WI38 (cell line): Measurements from ENCODE around the gene GAN.
A peak's percentile ranks its signal among the peaks of the same experiment; 100 is the strongest.

Experiments used
- H3K4me3 ChIP-seq: 2 replicates; pipeline ENCODE4 v1.5.1; 2011; ENCODE audit warnings: low read depth, mild to moderate bottlenecking, control low read depth, low read length
- TF ChIP-seq, protein P1 (sequence below): IDR thresholded peaks from 2 replicates; pipeline ENCODE4 v1.5.1; 2012; ENCODE audit warnings: low read depth, mild to moderate bottlenecking, control low read depth, low read length

Gene GAN, protein sequence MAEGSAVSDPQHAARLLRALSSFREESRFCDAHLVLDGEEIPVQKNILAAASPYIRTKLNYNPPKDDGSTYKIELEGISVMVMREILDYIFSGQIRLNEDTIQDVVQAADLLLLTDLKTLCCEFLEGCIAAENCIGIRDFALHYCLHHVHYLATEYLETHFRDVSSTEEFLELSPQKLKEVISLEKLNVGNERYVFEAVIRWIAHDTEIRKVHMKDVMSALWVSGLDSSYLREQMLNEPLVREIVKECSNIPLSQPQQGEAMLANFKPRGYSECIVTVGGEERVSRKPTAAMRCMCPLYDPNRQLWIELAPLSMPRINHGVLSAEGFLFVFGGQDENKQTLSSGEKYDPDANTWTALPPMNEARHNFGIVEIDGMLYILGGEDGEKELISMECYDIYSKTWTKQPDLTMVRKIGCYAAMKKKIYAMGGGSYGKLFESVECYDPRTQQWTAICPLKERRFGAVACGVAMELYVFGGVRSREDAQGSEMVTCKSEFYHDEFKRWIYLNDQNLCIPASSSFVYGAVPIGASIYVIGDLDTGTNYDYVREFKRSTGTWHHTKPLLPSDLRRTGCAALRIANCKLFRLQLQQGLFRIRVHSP

DNA sequence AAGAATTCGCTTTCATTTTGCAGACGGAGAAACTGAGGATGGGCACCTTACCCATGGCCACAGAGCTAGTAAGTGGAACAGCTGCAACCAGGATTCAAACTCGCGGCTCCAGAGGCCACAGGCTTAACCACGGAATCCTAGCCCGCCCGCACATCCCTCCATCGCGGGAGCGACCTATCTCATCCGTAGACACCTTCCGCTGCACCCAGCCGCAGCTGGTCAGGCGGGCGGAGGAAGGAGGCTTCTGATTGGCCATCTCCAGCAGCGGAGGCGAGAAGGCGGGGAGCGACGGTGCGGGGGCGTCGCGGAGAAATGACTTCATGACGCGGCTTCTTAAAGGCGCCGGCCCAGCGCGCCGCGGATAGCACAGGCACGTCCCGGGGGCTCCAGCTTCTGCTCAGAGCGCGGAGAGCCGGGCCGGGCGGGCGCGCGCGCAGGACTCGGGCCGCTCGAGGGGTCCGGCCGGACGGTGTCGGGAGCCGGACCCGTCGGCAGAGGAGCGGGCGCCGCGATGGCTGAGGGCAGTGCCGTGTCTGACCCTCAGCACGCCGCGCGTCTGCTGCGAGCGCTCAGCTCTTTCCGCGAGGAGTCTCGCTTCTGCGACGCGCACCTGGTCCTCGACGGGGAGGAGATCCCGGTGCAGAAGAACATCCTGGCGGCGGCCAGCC, at the start of gene GAN:
Gene GAN, plus strand, starts transcription at position 360 of the 668 bp plus-strand sequence. Its CDS starts 152 bp downstream, at position 512.
- H3K4me3 ChIP-seq = peak within 1 kb of the TSS; percentile 93
- TF ChIP-seq, protein P1, sequence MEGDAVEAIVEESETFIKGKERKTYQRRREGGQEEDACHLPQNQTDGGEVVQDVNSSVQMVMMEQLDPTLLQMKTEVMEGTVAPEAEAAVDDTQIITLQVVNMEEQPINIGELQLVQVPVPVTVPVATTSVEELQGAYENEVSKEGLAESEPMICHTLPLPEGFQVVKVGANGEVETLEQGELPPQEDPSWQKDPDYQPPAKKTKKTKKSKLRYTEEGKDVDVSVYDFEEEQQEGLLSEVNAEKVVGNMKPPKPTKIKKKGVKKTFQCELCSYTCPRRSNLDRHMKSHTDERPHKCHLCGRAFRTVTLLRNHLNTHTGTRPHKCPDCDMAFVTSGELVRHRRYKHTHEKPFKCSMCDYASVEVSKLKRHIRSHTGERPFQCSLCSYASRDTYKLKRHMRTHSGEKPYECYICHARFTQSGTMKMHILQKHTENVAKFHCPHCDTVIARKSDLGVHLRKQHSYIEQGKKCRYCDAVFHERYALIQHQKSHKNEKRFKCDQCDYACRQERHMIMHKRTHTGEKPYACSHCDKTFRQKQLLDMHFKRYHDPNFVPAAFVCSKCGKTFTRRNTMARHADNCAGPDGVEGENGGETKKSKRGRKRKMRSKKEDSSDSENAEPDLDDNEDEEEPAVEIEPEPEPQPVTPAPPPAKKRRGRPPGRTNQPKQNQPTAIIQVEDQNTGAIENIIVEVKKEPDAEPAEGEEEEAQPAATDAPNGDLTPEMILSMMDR = no peak

DNA sequence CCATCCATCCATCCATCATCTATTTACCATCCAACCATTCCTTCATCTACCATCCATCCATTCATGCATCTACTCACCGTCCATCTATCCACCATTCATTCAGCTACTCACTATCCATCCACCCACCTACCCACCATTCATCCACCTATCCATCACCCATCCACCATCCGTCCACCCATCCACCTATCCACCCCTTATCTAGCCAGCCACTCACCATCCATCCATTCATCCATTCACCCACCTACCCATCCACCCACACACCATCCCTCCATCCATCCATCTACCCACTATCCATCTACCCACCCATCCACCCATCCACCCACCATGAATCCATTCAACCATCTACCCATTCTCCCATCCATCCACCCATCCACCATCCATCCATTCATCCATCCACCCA, 49.7 kb upstream of the GAN start:
- TF ChIP-seq, protein P1 = no peak
- no peak overlapping the region for H3K4me3 ChIP-seq

DNA sequence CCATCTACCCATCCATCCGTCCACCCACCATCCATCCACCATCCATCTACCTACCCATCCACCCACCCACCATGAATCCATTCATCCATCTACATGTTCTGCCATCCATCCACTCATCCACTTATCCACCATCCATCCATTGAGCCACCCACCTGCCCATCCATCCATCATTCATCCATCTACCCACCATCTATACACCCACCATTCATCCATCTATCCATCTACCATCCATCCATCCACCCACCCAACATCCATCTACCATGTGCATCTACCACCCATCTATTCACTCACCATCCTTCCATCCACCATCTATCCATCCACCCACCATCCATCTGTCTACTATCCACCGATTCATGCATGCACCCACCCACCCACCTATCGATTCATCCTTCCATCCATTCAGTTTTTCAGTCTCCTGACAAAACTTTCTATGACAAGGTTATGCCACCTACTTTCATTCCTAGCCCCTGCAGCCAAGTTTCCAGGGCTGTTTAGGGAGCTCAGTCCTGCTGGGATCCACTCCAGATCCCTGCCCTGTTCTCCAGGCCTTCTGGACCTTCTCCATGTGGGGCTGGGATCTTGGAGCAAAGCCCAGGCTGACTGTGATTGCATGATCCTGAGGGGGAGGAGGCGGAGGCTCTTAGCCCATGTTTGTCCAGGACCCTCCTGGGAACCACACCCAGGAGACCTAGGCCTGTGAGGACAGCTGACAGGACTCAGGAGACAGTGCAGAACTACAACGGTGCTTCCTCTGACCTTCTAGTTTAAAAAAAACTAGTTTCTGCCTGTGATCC, 48.9 kb upstream of the GAN start:
- TF ChIP-seq, protein P1 = no peak
- H3K4me3 ChIP-seq = no peak overlapping the region

DNA sequence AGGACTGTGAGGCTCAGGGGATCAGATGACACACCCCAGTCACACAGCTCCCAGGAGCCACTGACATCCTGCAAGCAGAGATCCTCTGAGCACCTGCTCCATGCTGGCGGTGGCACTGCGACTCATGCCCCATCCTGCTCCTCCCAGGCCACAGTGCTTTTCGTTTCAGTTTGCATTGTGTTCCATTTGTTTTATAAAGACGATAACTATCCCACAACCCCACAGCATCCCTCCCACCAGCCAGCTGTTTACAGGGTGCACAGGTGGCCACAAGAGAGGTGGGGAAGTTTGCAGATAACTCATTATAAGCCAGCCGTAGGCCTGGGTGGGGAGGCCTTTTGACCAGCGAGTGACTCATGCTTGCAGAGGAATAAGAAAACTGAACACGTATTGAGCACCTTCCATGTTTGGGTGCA, 48.1 kb upstream of the GAN start:
- TF ChIP-seq, protein P1 = no peak
- no peak overlapping the region for H3K4me3 ChIP-seq

DNA sequence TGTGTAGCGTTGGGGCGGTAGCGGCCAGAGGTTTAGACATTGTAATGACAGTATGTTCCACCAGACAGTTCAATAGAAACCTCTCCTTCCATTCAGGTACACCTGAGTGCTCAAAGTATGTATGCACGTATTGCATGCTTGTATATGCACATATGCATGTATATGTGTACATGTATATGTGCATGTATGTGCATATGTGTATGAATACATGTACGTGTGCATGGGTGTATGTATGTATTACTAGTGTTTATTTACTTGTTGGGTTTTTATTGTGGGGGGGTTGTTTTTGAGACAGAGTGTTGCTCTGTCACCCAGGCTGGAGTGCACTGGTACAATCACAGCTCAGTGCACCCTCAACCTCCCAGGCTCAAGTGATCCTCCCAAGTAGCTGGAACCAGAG, 46.3 kb upstream of the GAN start:
- H3K4me3 ChIP-seq = no peak overlapping the region
- TF ChIP-seq, protein P1 = no peak

DNA sequence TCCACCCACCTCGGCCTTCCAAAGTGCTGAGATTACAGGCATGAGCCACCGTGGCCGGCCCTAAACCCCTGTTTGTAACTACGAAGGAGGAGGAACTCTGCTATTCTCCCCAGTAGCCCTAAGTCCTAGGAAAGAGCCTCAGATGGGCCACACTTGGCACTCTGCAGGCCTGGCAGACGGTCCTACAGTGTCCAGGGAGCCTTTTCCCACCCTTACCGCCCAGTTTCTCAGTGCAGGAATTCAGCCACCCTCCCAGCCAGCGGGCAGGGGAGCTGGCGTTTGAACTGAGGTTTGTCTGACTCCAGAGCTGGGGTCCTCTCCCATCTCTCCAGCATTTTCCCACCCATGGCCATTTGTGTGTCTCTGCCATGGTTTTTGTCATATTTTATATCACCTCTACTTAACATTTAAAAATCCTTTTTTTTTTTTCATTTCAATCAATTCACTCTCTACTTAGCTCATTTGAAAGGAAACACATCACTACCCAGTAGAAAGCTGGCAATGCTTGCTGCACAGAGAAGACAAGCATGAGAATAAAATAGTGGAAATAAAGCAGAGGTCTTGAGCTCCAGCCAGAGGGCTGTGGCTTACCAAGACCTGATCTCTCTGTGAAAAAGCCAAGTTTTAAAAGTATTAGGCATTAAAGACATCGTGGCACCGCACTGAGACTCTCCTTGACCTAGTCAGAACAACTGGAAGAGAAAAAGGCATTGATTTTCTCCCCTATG, 41.4 kb upstream of the GAN start:
- TF ChIP-seq, protein P1 = no peak
- no peak overlapping the region for H3K4me3 ChIP-seq
